OCI-LY7 (cell line): ENCODE results near the gene CCNB1.

Experiments used
- EZH2phosphoT487 ChIP-seq: fragments of 200-600 bp; sonication (generic); IDR thresholded peaks from 2 replicates; pipeline ENCODE4 v1.6.1; 2018; ENCODE audit warnings: low read depth, borderline replicate concordance, mild to moderate bottlenecking, mixed run types, antibody characterized with exemption, low read length, moderate library complexity, mixed read lengths
- TF ChIP-seq, protein P1 (sequence below): fragments of 200-600 bp; sonication (generic); conservative IDR thresholded peaks from 2 replicates; pipeline ENCODE4 v1.5.1; 2014; ENCODE audit warnings: mild to moderate bottlenecking, antibody characterized with exemption, low read length, moderate library complexity, mixed read lengths

DNA sequence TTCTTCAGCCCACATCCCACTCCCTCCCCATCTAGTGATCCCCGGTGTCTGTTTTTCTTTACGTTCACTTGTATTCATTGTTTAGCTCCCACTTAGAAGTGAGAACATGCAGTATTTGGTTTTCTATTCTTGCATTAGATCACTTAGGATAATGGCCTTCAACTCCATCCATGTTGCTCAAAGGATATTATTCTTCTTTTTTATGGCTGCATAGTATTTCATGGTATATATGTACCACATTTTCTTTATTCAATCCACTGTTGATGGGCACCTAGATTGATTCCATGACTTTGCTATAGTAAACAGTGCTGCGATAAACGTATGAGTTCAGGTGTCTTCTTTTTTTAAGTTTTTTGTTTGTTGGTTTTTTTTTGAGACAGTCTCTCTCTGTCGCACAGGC, 29.1 kb upstream of the CCNB1 start:
- TF ChIP-seq EZH2phosphoT487, result no peak
- TF ChIP-seq, protein P1, sequence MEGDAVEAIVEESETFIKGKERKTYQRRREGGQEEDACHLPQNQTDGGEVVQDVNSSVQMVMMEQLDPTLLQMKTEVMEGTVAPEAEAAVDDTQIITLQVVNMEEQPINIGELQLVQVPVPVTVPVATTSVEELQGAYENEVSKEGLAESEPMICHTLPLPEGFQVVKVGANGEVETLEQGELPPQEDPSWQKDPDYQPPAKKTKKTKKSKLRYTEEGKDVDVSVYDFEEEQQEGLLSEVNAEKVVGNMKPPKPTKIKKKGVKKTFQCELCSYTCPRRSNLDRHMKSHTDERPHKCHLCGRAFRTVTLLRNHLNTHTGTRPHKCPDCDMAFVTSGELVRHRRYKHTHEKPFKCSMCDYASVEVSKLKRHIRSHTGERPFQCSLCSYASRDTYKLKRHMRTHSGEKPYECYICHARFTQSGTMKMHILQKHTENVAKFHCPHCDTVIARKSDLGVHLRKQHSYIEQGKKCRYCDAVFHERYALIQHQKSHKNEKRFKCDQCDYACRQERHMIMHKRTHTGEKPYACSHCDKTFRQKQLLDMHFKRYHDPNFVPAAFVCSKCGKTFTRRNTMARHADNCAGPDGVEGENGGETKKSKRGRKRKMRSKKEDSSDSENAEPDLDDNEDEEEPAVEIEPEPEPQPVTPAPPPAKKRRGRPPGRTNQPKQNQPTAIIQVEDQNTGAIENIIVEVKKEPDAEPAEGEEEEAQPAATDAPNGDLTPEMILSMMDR, result no peak
